Hepatocyte (in vitro differentiated cells): ENCODE measurements around the gene CNTNAP2. TPM values are rescaled to one million over a fixed set of nuclear protein-coding genes. Genes with fewer than 3 reads are reported as not detected.

Source experiments
- DNase-seq: peaks from one replicate; pipeline ENCODE4 v3.0.0-alpha.2; 2016; ENCODE audit warnings: low spot score
- H2AFZ ChIP-seq: fragments of 200-600 bp; sonication (generic); 2 replicates; pipeline ENCODE4 v1.6.0; 2016; ENCODE audit warnings: antibody characterized with exemption, mild to moderate bottlenecking
- H3K27ac ChIP-seq: fragments of 200-600 bp; sonication (generic); 2 replicates; pipeline ENCODE4 v1.5.1; 2016; ENCODE audit warnings: mild to moderate bottlenecking
- H3K27me3 ChIP-seq: fragments of 200-600 bp; sonication (generic); 2 replicates; pipeline ENCODE4 v1.6.1; 2016
- H3K36me3 ChIP-seq: fragments of 200-600 bp; sonication (generic); replicated peaks from 2 replicates; pipeline ENCODE4 v1.5.1; 2016; ENCODE audit warnings: low read depth; ENCODE audit not compliant: insufficient read depth
- H3K4me1 ChIP-seq: fragments of 200-600 bp; sonication (generic); 2 replicates; pipeline ENCODE4 v1.5.1; 2016; ENCODE audit warnings: mild to moderate bottlenecking, moderate library complexity; ENCODE audit not compliant: insufficient read depth
- H3K4me2 ChIP-seq: fragments of 200-600 bp; sonication (generic); 2 replicates; pipeline ENCODE4 v1.6.0; 2016
- H3K4me3 ChIP-seq: fragments of 200-600 bp; sonication (generic); 2 replicates; pipeline ENCODE4 v1.5.1; 2016; ENCODE audit warnings: mild to moderate bottlenecking
- H3K79me2 ChIP-seq: fragments of 200-600 bp; sonication (generic); 2 replicates; pipeline ENCODE4 v1.6.0; 2017; ENCODE audit warnings: mild to moderate bottlenecking
- H3K9me2 ChIP-seq: fragments of 200-600 bp; sonication (generic); replicated peaks from 2 replicates; pipeline ENCODE4 v1.6.0; 2017; ENCODE audit warnings: mild to moderate bottlenecking; ENCODE audit not compliant: insufficient read depth
- H3K9me3 ChIP-seq: fragments of 200-600 bp; sonication (generic); 2 replicates; pipeline ENCODE4 v1.5.1; 2016; ENCODE audit warnings: low read depth, mild to moderate bottlenecking
- H4K20me1 ChIP-seq: fragments of 200-600 bp; sonication (generic); 2 replicates; pipeline ENCODE4 v1.6.0; 2016; ENCODE audit warnings: mild to moderate bottlenecking; ENCODE audit not compliant: insufficient read depth, poor library complexity, severe bottlenecking
- CTCF ChIP-seq: fragments of 200-600 bp; sonication (generic); IDR thresholded peaks from 2 replicates; pipeline ENCODE4 v1.5.1; 2016; ENCODE audit warnings: antibody characterized with exemption, mild to moderate bottlenecking; ENCODE audit not compliant: poor library complexity
- EZH2 ChIP-seq: fragments of 200-600 bp; sonication (generic); IDR thresholded peaks from 2 replicates; pipeline ENCODE4 v1.6.1; 2016; ENCODE audit warnings: antibody characterized with exemption, mild to moderate bottlenecking, borderline replicate concordance
- EZH2phosphoT487 ChIP-seq: fragments of 200-600 bp; sonication (generic); IDR thresholded peaks from one replicate; pipeline ENCODE4 v1.6.1; 2018; ENCODE audit warnings: antibody characterized with exemption, mild to moderate bottlenecking, low read depth, moderate library complexity; ENCODE audit not compliant: unreplicated experiment, severe bottlenecking
- WGBS: methylation state at CpG from one replicate; pipeline ENCODE4 v1.1.6; 2016; ENCODE audit warnings: low lambda C conversion rate; ENCODE audit errors: missing lambda C conversion rate; 5-methylcytosine and 5-hydroxymethylcytosine counted together
- polyA plus RNA-seq: library from polyadenylated mRNA; unstranded; fragments of >200 nt; fragmentation: Nextera tagmentation; extraction: Ambion mirVana; gene quantifications from 2 replicates; pipeline ENCODE4 v1.2.1, GENCODE V29; 2016
- total RNA-seq: library from RNA; depleted of rRNA; stranded (reverse); fragments of >200 nt; gene quantifications from 2 replicates; pipeline ENCODE4 v1.2.3, GENCODE V29; 2014

CNTNAP2 gene
- total and polyA plus RNA-seq, 2 experiments from 2014 or later: 7.5 to 14.7 TPM

GRCh38 chr7:147810269-147810668 is 1693.7 kb downstream of the CNTNAP2 start:
- Histone ChIP-seq H3K9me2 (no peaks in the 10 kb centered on the region), H3K27me3 (no peaks in the 10 kb centered on the region), H4K20me1 (no peaks in the 10 kb centered on the region), H3K36me3 (no peaks in the 10 kb centered on the region), H3K4me1 (no peaks in the 10 kb centered on the region), H3K79me2 (no peaks in the 10 kb centered on the region), H3K4me3 (no peak overlapping the region), H3K9me3 (no peaks in the 10 kb centered on the region), H3K27ac (no peak overlapping the region), H2AFZ (no peak overlapping the region), H3K4me2 (no peak overlapping the region)
- DNase-seq: no peak
- no peak for TF ChIP-seq EZH2phosphoT487
- no peak for TF ChIP-seq EZH2
- TF ChIP-seq CTCF: no peak

- WGBS: 72% methylated on average over 5 of the region's 5 CpGs
- no peak overlapping the region for H3K4me2 ChIP-seq
- H3K4me3 ChIP-seq: no peak overlapping the region
- H3K36me3 ChIP-seq: no peaks in the 10 kb centered on the region
- H2AFZ ChIP-seq: no peak overlapping the region
- no peak for DNase-seq
- H3K9me2 ChIP-seq: no peaks in the 10 kb centered on the region
- TF ChIP-seq CTCF: no peak
- TF ChIP-seq EZH2: no peak
- TF ChIP-seq EZH2phosphoT487: no peak
- H4K20me1 ChIP-seq: no peaks in the 10 kb centered on the region
- H3K4me1 ChIP-seq: no peaks in the 10 kb centered on the region
- no peaks in the 10 kb centered on the region for H3K79me2 ChIP-seq
- H3K9me3 ChIP-seq: no peaks in the 10 kb centered on the region
- no peak overlapping the region for H3K27ac ChIP-seq
- no peaks in the 10 kb centered on the region for H3K27me3 ChIP-seq
Measured at GRCh38 chr7:147811923-147812322, 1695.3 kb downstream of the CNTNAP2 start.

- Histone ChIP-seq H4K20me1 (no peaks in the 10 kb centered on the region), H3K27ac (no peak overlapping the region), H3K4me3 (no peak overlapping the region), H3K4me2 (no peak overlapping the region), H3K36me3 (no peaks in the 10 kb centered on the region), H3K27me3 (no peaks in the 10 kb centered on the region), H3K79me2 (no peaks in the 10 kb centered on the region), H3K9me2 (no peaks in the 10 kb centered on the region), H2AFZ (no peak overlapping the region), H3K9me3 (no peaks in the 10 kb centered on the region), H3K4me1 (no peaks in the 10 kb centered on the region)
- DNase-seq: no peak
- TF ChIP-seq EZH2: no peak
- TF ChIP-seq EZH2phosphoT487: no peak
- TF ChIP-seq CTCF: no peak
Measured at GRCh38 chr7:147813316-147813715, 1696.7 kb downstream of the CNTNAP2 start.

GRCh38 chr7:147818317-147818716 is 1701.7 kb downstream of the CNTNAP2 start:
- Histone ChIP-seq H3K27ac (no peak overlapping the region), H3K4me1 (no peaks in the 10 kb centered on the region), H4K20me1 (no peaks in the 10 kb centered on the region), H3K79me2 (no peaks in the 10 kb centered on the region), H3K27me3 (no peaks in the 10 kb centered on the region), H2AFZ (no peak overlapping the region), H3K9me3 (no peaks in the 10 kb centered on the region), H3K4me2 (no peak overlapping the region), H3K9me2 (no peaks in the 10 kb centered on the region), H3K36me3 (no peaks in the 10 kb centered on the region), H3K4me3 (no peak overlapping the region)
- no peak for DNase-seq
- no peak for TF ChIP-seq CTCF
- TF ChIP-seq EZH2: no peak
- TF ChIP-seq EZH2phosphoT487: no peak
- WGBS: 78% methylated on average over 4 of the region's 4 CpGs
